ENCODE data around the gene RIPPLY2. TPM values are rescaled to one million over a fixed set of nuclear protein-coding genes. Genes with fewer than 3 reads are reported as not detected.
"Not testable (repeated sequence)": the region's sequence is repeated elsewhere in the genome, so short reads cannot be mapped to it uniquely, and the experiment has no call there.

The RIPPLY2 gene
- total RNA-seq, 1 donor from 2014 or later, result not detected

DNA sequence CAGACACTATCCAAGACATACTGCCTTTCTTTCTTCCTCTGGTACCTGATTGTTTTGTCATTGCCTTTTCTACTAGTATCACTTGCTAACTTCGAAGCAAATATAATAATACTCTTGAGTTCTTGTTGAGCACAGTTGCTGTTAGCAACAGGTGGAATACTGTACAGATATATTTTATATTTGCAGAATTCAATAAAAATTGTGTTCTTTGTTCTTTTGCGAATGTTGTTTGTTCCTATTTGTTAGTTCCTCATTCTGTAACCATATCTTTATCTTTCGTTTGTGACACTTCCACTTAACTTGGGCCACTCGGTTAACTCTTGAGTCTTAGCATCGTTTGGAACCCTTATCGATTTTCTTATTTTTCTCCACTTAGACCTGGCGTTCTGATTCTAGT is 7.2 kb downstream of the RIPPLY2 start:
- no peak for DNase-seq (ENCODE audit: low read depth)

DNA sequence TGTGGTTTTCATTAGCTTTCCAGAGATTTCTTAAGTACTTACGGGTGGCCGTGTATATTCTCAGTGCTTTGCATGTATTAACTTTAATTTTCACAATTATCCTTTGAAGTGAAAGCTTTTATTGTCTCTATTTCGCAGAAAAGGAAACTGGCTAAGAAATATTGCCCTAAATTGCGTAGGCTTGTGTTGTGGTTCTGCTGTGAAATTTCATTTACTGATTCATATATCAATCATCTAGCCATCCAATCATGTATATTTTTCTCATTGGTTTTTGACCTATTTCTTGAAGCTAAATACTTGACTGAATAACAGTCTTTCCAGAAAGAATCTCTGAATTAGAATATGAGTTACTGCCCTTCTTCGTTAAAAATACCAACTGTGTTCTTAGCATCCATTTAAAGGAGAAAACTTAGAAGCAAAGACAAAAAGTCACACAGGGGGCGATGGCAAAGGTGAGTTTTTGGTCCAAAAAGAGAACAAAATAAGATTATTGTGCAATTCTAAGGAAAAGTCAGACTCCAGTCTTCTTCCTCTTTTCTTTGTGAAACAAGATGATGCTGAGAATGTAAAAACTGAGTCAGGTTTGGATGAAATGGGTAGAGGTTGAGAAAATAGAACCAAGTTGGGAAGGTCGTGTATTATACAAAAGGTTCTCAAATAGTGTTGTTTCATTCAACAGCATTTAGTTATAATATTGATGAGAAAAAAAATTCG is 7.8 kb downstream of the RIPPLY2 start:
- no peak for DNase-seq (ENCODE audit: low read depth)

DNA sequence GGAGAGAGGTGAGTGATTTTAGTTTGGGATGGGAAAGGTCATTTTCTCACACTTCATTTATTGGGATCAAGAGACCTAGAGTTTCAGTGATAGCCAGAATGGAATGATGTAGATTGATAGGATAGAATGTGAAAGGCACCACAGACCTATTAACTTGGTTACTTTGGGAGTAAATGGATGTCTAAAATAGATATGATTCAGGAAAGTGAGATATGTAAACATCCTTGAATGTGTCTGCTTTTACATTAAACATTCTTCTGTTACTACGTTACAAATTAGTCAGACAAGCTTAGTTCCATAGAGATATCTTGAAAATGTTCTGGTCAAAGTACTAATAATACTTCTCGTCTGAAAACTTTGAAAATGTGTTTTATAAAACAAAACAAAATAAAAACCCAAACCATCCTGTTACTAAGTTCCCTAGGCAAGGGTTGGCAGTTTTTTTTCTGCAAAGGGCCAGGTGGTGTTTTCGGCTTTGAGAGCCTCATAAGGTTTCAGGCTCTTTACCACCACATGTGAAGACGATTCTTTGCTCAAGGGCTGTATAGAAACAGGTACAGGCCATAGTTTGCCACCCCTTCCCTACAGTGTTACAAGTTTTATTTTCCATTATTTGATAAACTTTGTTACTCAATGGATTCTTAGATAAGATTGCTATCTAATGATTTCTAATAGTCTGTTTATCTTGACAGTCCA is 9.8 kb downstream of the RIPPLY2 start:
- no peak for DNase-seq (ENCODE audit: low read depth)

DNA sequence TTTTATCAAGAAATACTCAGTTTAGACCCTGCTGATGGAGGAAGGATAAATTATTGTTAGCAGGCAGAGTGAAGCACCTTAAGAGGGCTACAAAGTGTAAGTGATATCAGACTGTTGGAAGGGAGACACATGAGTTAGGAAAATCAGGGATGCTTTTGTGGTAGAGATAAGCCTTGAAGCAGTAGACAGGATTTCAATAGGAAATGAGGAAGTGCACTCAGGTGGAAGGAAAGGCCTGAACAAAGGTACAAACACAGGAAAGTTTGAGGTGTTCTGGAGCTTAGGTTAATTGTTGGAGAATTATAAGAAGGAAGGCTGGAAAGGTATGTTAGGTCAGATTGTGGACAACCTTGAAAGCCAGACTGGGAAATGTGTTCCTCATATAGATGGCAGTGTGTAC is 13.9 kb downstream of the RIPPLY2 start:
- no peak for DNase-seq (ENCODE audit: low read depth)

DNA sequence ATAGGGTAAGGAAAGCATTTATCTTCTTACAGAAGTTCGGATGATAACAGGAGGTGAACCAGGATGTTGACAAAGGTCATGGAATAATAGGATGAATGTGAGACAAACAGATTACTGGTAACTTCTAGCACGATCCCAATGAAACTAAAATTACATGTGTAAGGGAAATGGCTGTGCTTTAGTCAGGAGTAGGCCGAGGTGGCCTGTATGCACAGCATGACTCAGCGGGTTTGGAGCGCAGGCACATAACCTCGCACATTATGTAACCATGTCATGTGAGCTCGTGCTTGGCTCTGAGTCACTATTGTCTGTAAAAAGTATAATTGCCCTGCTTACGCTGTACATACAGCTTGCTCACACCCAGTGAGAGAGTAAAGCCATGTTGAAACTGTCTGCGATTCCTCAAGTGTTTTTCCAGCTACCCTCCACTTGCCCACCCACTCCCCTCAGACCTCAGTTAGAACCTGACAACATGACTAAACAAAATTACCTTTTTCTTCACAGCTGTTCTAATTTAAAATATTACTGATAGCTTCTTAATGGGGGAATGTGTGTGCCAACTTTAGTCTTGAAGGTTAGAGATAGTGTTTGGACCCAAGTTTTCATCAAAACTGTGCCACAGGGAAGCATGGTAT is 14.5 kb downstream of the RIPPLY2 start:
- DNase-seq (ENCODE audit: low read depth), result peak; percentile 51

DNA sequence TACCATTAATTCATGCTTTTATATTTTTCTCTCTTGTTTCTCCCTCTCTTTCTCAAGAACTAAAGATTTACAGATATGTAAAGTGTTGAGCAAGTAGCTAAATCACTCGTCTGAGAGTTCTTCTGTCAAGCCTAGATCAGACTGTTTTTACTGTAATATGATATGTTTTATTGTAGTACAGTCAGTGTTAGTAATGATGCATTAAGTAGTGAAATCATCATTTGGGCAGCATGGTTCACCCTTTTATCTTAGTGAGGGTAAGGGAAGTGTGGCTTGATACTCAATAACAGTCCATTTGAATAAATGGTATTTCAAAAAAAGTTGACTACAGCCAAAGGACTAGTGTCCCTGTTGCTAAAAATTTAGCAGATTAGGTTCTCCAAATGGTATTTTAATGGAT is 15.5 kb downstream of the RIPPLY2 start:
- no peak for DNase-seq (ENCODE audit: low read depth)

DNA sequence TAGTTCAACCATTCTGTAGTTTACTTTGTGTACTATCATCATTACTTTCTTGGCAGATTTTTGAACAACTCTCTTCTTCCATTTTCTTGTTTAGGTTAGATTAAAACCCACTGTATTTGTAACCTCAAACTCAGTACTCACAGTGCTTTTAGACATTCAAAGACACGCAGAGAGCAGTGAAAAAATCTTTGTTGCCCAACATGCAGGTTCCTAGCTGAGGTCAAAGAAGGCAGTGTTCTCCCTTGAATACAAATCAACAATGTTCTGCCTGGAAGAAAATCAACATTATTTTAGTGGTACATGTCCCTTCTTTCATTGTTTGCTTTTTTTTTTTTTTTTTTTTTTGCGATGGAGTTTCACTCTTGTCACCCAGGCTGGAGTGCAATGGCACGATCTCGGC is 17.5 kb downstream of the RIPPLY2 start:
- no peak for DNase-seq (ENCODE audit: low read depth)

DNA sequence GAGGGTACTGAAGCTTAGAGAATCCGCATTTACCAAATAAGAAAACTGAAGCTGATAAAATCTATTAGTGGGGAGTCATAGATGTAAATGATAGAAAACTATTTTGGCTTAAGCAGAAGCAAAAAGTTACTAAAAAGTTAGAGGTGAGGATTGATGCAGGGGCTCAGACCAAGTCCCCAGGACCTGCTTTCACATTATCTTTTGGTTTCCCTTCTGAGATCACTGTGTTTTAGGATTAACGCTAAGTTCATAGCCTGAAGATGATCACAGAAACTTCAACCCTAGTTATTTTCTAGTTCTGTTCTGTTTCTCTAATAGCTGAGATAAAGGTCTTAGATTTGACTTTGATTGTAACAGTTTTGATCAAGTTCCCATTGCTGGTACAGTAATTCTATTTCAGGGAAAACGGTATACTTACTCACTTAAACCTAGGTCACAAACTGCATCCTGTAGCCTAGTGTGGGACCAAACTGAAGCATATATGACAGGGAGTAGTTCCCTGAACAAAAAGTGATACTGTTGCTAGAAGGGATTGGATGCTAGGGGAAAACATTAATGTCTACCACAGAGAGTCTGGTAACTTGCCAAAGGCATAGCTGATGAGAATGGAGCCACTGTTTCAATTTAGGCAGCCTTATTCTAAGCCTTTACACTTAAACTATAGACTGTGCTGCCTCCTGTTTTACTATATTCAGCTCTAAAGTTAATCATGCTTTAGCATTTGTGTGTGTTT is 19.4 kb downstream of the RIPPLY2 start:
- no peak for DNase-seq (ENCODE audit: low read depth)

DNA sequence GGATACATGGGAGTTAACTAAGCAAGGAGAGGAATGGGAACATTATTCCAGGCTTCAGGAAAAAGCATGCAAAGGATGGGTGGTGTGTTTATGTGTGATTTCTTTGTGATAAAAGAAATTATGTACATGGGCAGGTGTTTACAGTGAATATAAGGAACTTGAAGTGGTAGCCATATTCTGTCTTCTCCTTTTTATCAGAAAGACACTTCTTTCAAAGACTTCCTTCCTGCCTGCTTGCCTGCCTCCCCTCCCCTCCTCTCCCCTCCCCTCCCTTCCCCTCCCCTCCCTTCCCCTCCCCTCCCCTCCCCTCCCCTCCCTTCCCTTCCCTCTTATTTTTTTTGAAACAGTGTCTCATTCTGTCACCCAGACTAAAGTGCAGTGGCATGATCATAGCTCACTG is 20.7 kb downstream of the RIPPLY2 start:
- DNase-seq (ENCODE audit: low read depth), result no peak

DNA sequence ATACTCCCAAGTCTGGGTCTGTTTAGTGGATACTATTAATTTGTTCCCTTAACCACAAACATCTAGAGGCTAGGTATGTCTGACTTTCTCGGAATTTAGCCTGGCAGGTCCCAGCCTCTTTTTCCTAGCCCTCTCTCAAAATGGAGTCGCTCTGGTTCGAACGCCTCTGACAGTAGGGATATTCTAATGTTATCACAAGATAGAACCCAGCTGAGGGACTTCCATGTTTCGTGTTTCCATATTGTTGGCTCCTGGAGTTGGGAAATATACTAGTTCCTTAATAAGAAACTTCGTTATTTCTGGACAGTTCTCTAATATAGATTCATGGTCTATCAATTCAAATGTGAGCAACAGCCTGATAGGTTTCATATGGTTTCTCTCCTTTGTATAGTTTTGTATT is 22.7 kb downstream of the RIPPLY2 start:
- no peak for DNase-seq (ENCODE audit: low read depth)

DNA sequence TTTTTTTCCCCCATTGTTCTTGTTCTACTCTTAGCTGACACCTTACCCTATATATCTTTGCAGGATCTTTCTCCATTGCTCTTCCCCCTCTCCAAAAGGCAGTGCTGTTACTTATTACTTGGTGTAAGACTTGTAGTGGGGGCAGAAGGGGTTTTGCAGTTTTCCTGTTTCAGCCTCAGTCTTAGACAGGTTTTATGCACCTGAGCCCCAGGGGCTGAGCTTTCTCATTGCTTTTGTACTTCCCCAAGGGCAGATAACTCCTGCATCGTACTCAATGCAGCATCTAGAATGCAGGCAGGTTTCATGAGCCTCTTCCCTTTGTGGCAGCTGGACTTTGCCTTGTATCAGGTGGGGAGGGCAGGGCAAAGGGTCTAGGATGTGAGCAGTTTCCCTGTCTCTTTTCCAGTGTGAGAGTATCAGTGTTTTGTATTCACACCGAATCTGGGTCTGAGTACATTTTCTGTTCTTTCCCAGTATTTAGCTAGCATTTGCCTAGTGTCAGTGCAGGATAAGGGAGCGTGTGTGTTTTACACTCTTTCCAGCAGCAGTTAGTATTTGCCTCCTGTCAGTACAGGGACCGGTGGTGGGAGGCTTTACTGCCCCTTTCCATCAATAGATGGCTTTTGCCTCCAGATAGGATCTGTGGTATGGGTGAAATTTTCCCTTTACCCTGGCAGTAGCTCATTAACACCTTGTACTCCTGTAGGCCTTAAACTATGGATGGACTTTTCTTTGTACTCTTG is 25.9 kb downstream of the RIPPLY2 start:
- DNase-seq (ENCODE audit: low read depth), result no peak

DNA sequence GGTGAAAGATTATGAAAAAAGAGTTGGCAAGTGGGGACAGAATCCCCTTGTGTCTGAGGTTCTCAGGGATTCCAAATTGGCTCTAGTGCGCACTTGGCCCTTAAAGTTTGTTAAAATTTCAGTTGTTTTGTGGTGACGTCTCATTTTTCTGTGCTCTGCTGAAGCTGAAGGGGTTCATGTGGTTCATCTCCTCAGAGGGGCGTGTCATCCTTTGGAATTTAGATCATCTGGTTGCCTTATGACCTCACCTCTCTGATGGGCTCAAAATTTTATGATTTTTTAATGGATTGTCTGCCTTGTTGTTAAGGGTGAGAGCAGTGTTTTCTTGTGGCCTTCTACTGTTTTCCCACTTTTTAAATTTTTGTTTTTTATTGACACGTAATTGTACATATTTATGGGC is 26.6 kb downstream of the RIPPLY2 start:
- no peak for DNase-seq (ENCODE audit: low read depth)

DNA sequence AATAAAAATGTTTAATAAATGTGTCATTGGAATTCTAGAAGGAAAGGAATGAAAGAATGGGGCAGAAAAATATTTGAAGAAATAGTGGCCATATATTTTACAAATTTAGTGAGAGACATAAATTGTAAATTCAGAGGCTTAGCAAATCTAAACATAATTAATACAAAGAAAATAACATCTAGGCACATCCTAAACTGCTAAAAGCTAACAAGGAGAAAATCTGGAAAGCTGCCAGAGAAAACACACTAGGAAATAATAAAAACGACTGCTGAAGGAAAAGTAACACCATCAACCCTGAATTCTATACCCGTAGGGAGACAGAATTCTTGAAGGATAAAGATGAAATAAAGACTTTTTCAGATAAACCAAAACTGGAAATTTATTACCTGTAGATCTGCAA is 30.1 kb downstream of the RIPPLY2 start:
- no peak for DNase-seq (ENCODE audit: low read depth)

DNA sequence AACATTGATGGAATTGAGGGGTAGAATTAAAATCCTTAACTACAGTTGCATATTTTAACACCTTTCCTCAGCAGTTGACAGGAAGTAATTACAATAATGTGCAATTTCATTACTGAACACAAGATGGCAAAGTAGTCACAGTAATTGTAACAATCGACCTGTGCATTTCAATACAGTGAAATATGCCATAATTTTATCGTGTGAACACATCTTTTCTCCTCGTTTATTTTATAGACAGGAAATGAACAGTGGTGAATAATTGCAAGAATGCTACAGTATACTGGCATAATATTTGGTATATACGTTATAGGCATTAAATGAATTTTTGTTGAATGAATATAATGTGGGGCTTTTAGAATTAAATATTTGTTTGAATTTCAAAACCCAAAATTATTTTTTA is 31.4 kb downstream of the RIPPLY2 start:
- peak; percentile 63 for DNase-seq (ENCODE audit: low read depth)

DNA sequence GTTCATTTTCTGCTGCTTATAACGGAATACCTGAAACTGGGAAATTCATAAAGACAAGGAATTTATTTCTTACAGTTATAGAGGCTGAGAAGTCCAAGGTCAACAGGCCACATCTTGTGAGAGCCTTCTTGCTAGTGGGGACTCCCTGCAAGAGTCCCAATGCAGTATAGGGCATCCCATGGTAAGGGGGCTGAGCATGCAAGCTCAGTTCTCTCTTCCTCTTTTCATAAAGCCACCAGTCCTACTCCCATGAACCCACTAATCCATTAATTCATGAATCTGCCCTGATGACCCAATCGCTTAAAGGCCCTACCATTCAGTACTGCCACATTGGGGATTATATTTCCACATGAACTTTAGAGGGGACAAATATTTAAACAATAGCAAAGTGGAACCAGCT is 32.8 kb downstream of the RIPPLY2 start:
- DNase-seq (ENCODE audit: low read depth), result no peak

DNA sequence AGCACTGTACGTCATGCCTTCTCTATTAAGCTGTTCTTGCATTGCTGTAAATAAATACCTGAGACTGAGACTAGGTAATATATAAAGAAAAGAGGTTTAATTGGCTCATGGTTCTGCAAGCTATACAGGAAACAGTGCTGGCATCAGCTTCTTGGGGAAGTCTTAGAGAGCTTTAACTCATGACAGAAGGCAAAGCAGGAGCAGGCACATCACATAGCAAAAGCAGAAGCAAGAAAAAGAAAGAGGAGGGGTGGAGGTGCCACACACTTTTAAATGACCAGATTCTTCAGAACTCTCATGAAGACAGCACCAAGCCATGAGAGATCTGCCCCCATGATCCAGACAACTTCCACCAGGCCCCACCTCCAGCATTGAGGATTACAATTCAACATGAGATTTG is 36.5 kb downstream of the RIPPLY2 start:
- DNase-seq (ENCODE audit: low read depth), result no peak

DNA sequence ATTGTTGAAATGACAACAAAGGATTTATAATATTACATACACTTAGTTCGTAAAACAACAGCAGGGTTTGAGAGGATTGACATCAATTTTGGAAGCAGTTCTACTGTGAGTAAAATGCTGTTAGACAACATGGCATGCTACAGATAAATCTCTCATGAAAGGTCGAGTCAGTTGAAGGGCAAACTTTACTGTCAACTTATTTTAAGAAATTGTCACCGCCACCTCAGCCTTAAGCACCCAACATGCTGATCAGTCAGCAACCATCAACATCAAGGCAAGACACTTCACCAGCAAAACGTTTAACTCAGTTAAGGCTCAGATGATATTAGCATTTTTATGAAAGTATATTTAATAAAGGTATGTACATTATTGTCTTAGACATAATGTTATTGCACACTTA is 37.4 kb downstream of the RIPPLY2 start:
- DNase-seq (ENCODE audit: low read depth), result no peak

DNA sequence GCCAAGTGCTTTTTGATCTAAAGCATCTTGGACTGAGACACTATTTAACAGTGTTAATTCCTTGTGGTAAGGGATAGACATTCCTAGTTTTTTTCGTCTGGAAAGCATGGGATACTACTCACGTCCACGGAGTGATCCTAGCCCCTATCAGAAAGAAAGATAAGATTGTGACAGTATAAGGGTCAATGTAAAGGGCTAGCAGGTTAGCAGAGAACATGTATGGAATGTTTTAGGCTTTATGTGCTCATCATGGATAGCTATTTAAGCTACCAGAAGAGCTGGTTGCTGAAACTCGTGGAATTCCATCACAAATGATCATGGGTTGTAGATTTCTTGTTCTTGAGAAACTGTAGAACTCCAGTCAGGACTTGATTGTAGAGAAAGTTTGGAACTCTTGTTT is 38.4 kb downstream of the RIPPLY2 start:
- DNase-seq (ENCODE audit: low read depth), result no peak

DNA sequence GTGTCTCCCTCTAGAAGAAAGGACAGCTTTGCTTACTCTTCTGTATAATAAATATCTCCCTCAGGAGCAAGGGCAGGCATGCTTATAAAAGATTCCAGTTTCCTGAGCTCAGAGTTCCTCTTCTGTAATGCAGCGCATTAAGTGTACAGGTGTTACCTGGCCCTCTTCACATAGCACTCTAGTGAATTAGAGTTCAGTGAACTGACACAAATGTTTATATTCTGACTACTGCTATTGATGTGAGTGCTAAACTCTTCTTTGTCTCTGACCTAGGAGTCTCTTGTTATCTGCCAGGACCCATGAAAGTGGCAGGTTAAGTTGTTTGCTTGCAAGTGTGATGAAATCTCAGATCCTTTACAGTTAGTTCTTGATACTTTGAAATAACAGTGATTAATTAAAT is 39.9 kb downstream of the RIPPLY2 start:
- no peak for DNase-seq (ENCODE audit: low read depth)

DNA sequence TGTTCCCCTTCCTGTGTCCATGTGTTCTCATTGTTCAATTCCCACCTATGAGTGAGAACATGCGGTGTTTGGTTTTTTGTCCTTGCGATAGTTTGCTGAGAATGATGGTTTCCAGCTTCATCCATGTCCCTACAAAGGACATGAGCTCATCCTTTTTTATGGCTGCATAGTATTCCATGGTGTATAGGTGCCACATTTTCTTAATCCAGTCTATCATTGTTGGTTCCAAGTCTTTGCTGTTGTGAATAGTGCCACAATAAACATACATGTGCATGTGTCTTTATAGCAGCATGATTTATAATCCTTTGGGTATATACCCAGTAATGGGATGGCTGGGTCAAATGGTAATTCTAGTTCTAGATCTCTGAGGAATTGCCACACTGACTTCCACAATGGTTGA is 43.9 kb downstream of the RIPPLY2 start:
- DNase-seq (ENCODE audit: low read depth), result not testable (repeated sequence)

DNA sequence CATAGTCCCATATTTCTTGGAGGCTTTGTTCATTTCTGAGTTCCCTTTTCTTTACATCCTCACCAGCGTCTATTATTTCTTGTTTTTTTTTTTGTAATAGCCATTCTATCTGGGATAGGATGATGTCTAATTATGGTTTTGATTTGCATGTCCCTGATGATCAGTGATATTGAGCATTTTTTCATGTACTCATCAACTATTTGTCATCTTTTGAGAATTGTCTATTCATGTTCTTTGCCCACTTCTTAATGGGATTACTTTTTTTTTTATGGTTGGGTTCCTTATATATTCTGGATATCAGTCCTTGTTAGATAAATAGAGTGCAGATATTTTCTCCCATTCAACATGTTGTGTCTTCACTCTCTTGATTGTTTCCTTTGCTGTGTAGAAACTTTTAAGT is 48.5 kb downstream of the RIPPLY2 start:
- DNase-seq (ENCODE audit: low read depth), result no peak

DNA sequence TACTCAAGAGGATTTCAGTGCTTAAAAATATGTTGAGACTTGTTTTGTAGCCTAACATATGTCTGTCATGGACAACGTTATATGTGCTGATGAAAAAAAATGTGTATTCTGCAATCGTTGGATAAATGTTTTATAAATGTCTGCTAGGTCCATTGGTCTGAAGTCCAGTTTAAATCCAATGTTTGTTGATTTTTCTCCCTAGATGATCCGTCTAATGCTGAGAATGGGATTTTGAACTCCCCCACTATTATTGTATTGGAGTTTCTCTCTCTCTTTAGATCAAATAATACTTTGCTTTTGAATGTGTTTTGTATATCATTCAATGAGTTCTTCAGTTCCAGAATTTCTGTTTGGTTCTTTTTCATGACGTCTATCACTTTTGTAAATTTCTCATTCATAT is 51.2 kb downstream of the RIPPLY2 start:
- DNase-seq (ENCODE audit: low read depth), result no peak

Data from renal cortical epithelial cell (primary cell).